OCI-LY7 (cell line): ENCODE results near the gene PPP1CA. TPM values are rescaled to one million over a fixed set of nuclear protein-coding genes. Genes with fewer than 3 reads are reported as not detected.

Source experiments
- BruUV-seq: library from RNA; stranded (reverse); fragments of 400-500 nt; replicated peaks from 2 replicates; lab custom pipeline; 2021; lab: Mats Ljungman, UMichigan
- CTCF ChIA-PET: fragments of 300-600 bp; sonication (Branson Sonifier 250); formaldehyde crosslinking; loops from one replicate; lab custom pipeline; 2022; ENCODE audit warnings: antibody characterized with exemption; ENCODE audit not compliant: unreplicated experiment; lab: Charles Lee
- POLR2A ChIA-PET: fragments of 300-600 bp; sonication (Branson Sonifier 250); formaldehyde crosslinking; loops from one replicate; lab custom pipeline; 2022; ENCODE audit warnings: antibody characterized with exemption; lab: Charles Lee
- DNase-seq: peaks from one replicate; pipeline ENCODE4 v3.0.0-alpha.2; 2015; ENCODE audit warnings: low spot score
- H2AFZ ChIP-seq: fragments of 200-600 bp; sonication (generic), shearing (Covaris generic); 2 replicates; pipeline ENCODE4 v1.6.1; 2014; ENCODE audit warnings: mild to moderate bottlenecking, antibody characterized with exemption, low read length, moderate library complexity
- H3K27ac ChIP-seq: fragments of 200-600 bp; sonication (generic); 2 replicates; pipeline ENCODE4 v1.5.1; 2014; ENCODE audit warnings: mixed run types, low read depth, mild to moderate bottlenecking, moderate library complexity, low read length, inconsistent platforms; ENCODE audit not compliant: poor library complexity, severe bottlenecking
- H3K36me3 ChIP-seq: fragments of 200-600 bp; sonication (generic); 2 replicates; pipeline ENCODE4 v1.6.1; 2014; ENCODE audit warnings: mild to moderate bottlenecking, antibody characterized with exemption, low read length, moderate library complexity, mixed read lengths; ENCODE audit not compliant: insufficient read depth
- H3K4me1 ChIP-seq: fragments of 200-600 bp; sonication (generic); 2 replicates; pipeline ENCODE4 v1.5.1; 2014; ENCODE audit warnings: mild to moderate bottlenecking, low read length; ENCODE audit not compliant: insufficient read depth, poor library complexity, severe bottlenecking
- H3K4me2 ChIP-seq: fragments of 200-600 bp; sonication (generic); 2 replicates; pipeline ENCODE4 v1.6.1; 2014; ENCODE audit warnings: mild to moderate bottlenecking, low read length
- H3K4me3 ChIP-seq: fragments of 200-600 bp; sonication (generic); 2 replicates; pipeline ENCODE4 v1.5.1; 2014; ENCODE audit warnings: mild to moderate bottlenecking, low read depth, low read length; ENCODE audit not compliant: poor library complexity, severe bottlenecking
- H3K79me2 ChIP-seq: fragments of 200-600 bp; sonication (generic); 2 replicates; pipeline ENCODE4 v1.6.1; 2016; ENCODE audit warnings: low read depth, mild to moderate bottlenecking, low read length, moderate library complexity, mixed read lengths; ENCODE audit not compliant: insufficient read depth
- H3K9me2 ChIP-seq: fragments of 200-600 bp; sonication (generic); 2 replicates; pipeline ENCODE4 v1.6.1; 2016; ENCODE audit warnings: mild to moderate bottlenecking, low read length, mixed read lengths; ENCODE audit not compliant: insufficient read depth
- H3K9me3 ChIP-seq: fragments of 200-600 bp; sonication (generic); 2 replicates; pipeline ENCODE4 v1.6.1; 2014; ENCODE audit warnings: mild to moderate bottlenecking, mixed run types, low read length, mixed read lengths
- H4K20me1 ChIP-seq: fragments of 200-600 bp; sonication (generic); 2 replicates; pipeline ENCODE4 v1.6.1; 2014; ENCODE audit warnings: mild to moderate bottlenecking, antibody characterized with exemption, low read length, moderate library complexity, mixed read lengths; ENCODE audit not compliant: insufficient read depth
- CTCF ChIP-seq: fragments of 200-600 bp; sonication (generic); conservative IDR thresholded peaks from 2 replicates; pipeline ENCODE4 v1.5.1; 2014; ENCODE audit warnings: mild to moderate bottlenecking, antibody characterized with exemption, low read length, moderate library complexity, mixed read lengths
- EZH2phosphoT487 ChIP-seq: fragments of 200-600 bp; sonication (generic); IDR thresholded peaks from 2 replicates; pipeline ENCODE4 v1.6.1; 2018; ENCODE audit warnings: low read depth, borderline replicate concordance, mild to moderate bottlenecking, mixed run types, antibody characterized with exemption, low read length, moderate library complexity, mixed read lengths
- intact Hi-C: fragments of 100-400 bp; cut with micrococcal nuclease; formaldehyde crosslinking; loops from one replicate; pipeline ENCODE4 v1.10.0; 2022; ENCODE audit not compliant: unreplicated experiment
- total RNA-seq, 2 experiments: library from RNA; depleted of rRNA in 1 of 2; stranded (reverse); fragments of >200 nt in 1 of 2; shearing (Covaris generic) in 1 of 2; gene quantifications; 2 replicates each; pipeline ENCODE4 v1.2.3, GENCODE V29; 2014 to 2022

The PPP1CA gene
- total RNA-seq, 2 experiments from 2014 or later: 210 to 311 TPM

DNA sequence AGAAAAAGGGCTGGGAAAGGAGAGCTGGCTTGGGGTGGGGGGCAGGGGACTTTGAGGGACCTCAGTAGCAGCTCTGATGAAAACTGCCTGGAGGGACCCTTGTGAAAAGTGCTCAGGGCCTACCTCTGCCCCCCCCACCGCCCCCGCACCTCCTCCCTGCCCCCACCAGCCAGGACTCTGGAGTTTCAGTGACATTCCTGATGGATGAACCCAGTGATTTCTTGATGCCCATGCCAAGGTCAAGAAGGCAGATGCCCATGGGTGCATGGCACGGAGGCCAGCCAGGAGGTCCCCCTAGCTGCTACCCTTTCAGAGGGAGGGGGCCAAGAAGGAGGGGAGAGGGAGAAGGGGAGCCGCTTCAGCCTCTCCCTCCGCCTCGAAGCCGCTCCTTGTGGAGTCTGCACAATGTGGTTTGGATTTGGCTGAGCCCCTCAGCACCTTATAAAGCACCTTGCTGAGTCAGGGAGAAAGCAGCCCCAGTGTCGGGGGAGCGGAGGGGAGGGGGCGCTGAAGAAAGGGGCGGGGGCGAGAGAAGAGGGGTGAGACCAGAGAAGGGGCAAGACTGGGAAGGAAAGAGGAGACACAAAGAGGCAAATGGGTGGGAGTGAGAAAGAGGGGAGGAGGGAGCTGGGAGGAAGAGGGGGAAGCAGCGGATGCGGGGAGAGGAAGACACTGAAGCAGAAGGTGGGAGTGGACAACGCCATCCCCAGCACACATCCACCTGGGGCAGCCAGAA lies 26.2 kb downstream of the PPP1CA start:
- Histone ChIP-seq H3K4me2 (no peak overlapping the region), H4K20me1 (no peaks in the 10 kb centered on the region), H3K9me3 (no peaks in the 10 kb centered on the region), H3K27ac (no peak overlapping the region), H3K36me3 (no peaks in the 10 kb centered on the region), H3K9me2 (no peaks in the 10 kb centered on the region), H3K4me1 (peaks cover 41% of the 10 kb centered on the region), H3K4me3 (no peak overlapping the region), H2AFZ (no peak overlapping the region), H3K79me2 (no peaks in the 10 kb centered on the region)
- TF ChIP-seq EZH2phosphoT487: no peak
- no peak for TF ChIP-seq CTCF
- CTCF ChIA-PET: interaction anchor here (0.6 kb wide), 1 partner anchor 105 kb away, joined by 4 read pairs; no protein-coding TSS in a partner anchor
- POLR2A ChIA-PET: interaction anchor here (7.7 kb wide), 1 partner anchor 22 kb away, joined by 106 read pairs; the partner anchor contains the start of gene POLD4
- no peak for DNase-seq
- no TSS peak for BruUV-seq
- intact Hi-C loops: no loop called here

DNA sequence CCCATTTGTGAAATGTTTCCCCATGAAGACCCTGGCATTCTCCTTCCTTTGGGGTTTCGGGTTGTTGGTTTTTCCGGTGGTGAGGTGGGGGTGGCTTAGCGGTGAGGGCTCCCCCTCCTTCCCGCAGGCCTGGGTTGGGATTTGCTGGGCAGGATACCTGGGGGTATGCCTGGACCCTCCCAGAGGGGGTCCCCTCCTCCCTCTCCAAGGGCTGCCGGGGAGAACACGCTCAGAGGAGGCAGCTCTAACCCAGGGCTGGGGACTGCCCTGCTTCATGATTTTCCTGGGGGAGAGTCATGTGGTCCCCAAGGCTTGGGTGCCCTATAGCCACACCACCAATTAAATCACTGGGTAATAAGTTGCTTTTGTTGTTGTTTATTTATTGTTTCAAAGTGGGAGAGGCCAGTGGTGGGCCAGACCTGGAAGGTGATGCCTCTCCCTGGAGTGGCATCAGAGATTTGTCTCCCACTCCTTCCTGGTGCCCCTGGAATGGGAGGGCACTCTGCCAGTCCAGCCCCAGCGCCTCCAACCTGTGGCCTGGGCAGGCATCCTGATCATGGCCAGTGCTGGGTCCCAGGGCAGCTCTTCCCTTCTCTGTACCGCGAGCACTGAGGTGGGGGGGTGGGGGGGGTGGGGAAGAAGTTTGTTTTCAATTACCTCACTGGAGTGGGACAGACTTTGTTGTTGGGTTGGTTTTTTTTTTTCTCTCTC lies 26.9 kb downstream of the PPP1CA start:
- Histone ChIP-seq H3K36me3 (no peaks in the 10 kb centered on the region), H3K4me3 (no peak overlapping the region), H3K9me2 (no peaks in the 10 kb centered on the region), H3K4me1 (peaks cover 40% of the 10 kb centered on the region), H2AFZ (no peak overlapping the region), H3K79me2 (no peaks in the 10 kb centered on the region), H4K20me1 (no peaks in the 10 kb centered on the region), H3K27ac (no peak overlapping the region), H3K9me3 (no peaks in the 10 kb centered on the region), H3K4me2 (0 out of 2 replicates have a peak overlapping the region, but pooled peaks have one; percentile 82)
- intact Hi-C loops: loop anchor here (1.0 kb wide), 1 partner anchor 17 kb away; no protein-coding TSS in a partner anchor
- ChIA-PET CTCF (interaction anchor here (2.3 kb wide), 1 partner anchor 18 kb away, joined by 12 read pairs; no protein-coding TSS in a partner anchor), POLR2A (interaction anchor here (0.6 kb wide), 1 partner anchor 113 kb away, joined by 3 read pairs; no protein-coding TSS in a partner anchor)
- no peak for TF ChIP-seq EZH2phosphoT487
- no peak for TF ChIP-seq CTCF
- BruUV-seq: no TSS peak
- DNase-seq: no peak
